HG02938 (cell line): Measurements from ENCODE around the gene ZNF462.
"Not testable (repeated sequence)": the region's sequence is repeated elsewhere in the genome, so short reads cannot be mapped to it uniquely, and the experiment has no call there.

Source experiments
- ATAC-seq: cut with Tn5 transposase; IDR thresholded peaks from one replicate; pipeline ENCODE4 v1.9.1; 2021; ENCODE audit warnings: mild to moderate bottlenecking, moderate library complexity; ENCODE audit not compliant: unreplicated experiment

The ZNF462 gene, protein sequence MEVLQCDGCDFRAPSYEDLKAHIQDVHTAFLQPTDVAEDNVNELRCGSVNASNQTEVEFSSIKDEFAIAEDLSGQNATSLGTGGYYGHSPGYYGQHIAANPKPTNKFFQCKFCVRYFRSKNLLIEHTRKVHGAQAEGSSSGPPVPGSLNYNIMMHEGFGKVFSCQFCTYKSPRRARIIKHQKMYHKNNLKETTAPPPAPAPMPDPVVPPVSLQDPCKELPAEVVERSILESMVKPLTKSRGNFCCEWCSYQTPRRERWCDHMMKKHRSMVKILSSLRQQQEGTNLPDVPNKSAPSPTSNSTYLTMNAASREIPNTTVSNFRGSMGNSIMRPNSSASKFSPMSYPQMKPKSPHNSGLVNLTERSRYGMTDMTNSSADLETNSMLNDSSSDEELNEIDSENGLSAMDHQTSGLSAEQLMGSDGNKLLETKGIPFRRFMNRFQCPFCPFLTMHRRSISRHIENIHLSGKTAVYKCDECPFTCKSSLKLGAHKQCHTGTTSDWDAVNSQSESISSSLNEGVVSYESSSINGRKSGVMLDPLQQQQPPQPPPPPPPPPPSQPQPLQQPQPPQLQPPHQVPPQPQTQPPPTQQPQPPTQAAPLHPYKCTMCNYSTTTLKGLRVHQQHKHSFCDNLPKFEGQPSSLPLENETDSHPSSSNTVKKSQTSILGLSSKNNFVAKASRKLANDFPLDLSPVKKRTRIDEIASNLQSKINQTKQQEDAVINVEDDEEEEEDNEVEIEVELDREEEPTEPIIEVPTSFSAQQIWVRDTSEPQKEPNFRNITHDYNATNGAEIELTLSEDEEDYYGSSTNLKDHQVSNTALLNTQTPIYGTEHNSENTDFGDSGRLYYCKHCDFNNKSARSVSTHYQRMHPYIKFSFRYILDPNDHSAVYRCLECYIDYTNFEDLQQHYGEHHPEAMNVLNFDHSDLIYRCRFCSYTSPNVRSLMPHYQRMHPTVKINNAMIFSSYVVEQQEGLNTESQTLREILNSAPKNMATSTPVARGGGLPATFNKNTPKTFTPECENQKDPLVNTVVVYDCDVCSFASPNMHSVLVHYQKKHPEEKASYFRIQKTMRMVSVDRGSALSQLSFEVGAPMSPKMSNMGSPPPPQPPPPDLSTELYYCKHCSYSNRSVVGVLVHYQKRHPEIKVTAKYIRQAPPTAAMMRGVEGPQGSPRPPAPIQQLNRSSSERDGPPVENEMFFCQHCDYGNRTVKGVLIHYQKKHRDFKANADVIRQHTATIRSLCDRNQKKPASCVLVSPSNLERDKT (N-terminal part only)

GRCh38 chr9:106862821-106863720, at the start of gene ZNF462:
TSS of gene ZNF462 (plus strand) at chr9:106863166. CDS start at chr9:106923384, 60,218 bp downstream.
- ATAC-seq: no peak

DNA sequence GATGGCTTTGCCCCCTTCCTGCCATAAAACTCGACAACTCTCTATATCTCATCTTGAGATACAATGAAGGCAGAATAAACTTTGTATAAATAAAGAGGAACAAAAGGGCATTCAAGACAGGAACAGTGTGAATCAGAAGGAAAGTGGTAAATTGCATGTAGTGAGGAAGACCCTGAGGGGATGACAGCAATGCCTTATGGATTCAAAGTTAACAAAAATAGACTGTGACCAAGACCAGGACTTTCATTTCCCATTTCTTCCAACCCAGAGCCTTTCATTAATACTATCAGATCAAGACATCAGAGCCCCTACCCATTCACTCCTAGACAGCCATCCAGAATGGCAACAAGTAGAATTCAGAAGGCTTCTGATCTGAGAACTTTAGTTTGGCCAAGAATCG, 46.4 kb upstream of the ZNF462 start:
- no peak for ATAC-seq

DNA sequence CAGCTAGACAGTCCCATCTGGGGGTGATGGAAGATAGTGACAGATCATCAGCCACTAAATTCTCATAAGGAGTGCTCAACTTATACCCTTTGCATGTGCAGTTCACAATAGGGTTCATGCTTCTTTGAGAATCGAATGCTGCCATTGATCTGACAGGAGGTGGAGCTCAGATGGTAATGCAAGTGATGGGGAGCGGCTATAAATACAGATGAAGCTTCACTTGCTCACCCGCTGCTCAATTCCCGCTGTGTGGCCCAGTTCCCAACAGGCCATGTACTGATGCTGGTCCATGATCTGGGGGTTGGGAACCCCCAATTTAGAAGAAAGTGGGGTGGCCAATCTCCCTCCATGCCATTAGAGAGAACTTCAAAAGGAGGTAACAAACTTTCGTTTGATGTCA, 44.9 kb upstream of the ZNF462 start:
- no peak for ATAC-seq

DNA sequence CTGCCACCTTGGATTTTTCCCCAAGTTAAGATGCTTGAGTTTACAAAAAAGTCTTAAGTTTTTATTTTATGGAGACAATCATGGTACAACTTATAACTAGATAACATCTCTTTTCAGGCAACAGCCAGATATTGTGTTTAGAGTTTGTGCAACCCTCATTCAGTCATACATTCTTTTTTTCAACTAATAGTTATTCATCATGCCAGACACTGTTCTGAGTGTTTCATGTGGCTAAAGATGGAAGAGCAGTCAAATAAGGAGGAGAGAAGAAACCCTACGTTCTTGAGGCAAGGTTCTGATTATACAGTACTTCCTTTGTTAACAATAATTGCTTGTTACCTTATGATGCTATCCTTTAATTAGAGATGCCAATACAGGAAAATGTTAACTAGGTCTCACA, 42.1 kb upstream of the ZNF462 start:
- ATAC-seq: no peak

GRCh38 chr9:106828070-106828469, 34.9 kb upstream of the ZNF462 start:
- no peak for ATAC-seq

DNA sequence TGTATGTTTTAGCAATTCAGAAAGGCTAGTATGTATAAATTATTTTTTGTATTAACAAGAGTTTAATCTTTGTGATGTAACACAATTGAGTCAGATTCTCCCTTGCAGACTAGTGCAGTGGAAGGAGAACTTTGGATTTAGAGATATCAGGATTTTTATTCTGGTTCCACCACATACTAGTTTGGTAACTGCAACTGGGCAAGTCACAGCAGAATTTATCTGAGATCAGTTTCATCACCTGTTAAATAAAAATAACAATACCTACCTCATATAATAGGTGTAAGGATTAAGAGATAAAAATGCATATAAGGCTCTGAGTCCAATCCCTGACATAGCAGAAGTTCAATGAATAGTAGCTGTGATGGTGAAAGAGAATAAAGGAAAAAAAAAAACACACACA, 34.0 kb upstream of the ZNF462 start:
- no peak for ATAC-seq

DNA sequence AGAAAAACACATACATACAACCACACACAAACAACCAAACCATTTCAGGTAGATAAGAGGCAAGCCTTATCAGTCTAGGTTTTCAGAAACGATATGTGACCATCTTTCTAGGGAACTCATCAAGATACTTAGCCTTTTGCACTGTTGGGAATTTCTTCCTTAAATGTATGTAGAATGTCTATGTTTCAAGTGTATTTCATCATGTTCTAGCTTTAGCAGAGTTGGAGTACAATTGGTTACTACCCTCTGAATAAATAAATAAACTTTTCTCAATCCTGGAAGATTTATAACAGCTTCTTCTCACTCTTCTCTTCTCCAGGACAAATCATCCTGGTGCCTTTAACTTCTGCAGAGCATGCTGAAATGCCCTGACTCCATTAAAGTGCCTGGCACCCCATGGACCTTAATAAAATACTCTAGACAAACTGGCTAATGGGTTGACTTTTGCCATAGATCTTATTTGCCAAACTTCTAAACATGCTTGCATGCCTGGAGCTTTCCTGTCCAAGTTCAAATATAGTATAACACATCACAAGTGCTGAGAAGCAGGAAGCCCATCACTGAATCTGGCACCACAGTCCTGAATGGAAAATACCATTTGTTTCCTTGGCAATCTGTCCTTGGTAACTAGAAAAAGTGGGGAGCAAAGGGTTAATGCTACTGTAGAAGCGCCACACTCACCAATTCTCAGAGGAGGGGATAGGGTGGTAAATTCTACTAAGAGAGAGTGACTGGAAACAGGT, 33.1 kb upstream of the ZNF462 start:
- no peak for ATAC-seq

DNA sequence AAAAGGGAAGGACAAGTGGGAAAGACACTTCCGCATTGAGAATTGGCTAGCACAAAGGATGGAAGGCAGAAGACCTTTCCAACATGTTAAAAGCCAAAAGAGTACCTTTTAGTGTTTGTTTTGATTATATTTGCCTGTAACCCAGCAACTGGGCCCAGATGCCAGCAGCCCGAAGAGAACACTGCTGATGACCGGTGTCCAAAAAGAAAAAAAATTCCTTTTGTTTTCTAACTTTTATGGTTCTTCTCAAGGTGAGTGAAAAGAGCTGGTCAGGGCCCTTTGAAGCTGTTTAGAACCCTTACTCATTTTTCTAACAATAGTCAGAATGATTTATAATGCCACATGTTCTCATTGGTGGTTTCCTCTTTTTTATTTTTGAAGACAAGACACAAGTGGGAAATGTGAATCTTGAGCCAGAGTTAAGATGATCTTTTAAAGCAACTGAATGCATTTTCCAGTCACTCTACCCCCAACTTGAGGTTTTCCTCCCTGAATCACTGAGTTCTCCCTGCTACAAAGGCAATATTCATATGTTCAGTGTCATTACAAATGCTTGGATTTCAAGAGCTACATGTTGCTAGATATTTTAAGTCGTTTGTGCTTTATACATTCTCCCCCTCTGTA, 32.3 kb upstream of the ZNF462 start:
- no peak for ATAC-seq

DNA sequence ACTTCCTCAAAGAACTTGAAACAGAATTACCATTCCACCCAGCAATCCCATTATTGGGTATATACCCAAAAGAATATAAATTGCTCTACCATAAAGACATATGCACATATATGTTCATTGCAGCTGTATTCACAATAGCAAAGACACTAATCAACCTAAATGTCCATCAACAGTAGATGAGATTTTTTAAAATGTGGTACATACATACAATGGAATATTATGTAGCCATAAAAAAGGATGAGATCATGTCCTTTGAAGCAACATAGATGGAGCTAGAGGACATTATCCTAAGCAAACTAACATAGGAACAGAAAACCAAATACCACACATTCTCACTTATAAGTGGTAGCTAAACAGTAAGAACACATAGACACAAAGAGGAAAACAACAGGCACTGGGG, 28.1 kb upstream of the ZNF462 start:
- no peak for ATAC-seq

DNA sequence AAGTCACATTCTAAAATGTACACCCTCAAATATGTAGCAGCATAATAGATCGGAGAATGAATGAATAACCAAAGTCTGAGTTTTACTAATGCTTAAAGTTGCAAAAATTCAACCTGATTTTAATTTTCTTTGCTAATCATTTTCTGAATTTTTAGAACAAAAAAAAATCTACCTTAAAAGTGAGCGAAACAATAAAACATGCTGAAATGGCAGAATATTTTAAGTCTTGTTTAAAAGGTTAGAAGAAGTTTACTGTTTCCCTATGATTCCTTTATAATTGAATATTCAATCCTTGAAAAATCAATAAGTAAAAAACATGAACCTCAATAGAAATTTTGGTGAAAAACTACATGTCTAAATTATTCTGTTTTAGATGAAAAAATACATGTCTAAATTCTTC, 27.1 kb upstream of the ZNF462 start:
- no peak for ATAC-seq

DNA sequence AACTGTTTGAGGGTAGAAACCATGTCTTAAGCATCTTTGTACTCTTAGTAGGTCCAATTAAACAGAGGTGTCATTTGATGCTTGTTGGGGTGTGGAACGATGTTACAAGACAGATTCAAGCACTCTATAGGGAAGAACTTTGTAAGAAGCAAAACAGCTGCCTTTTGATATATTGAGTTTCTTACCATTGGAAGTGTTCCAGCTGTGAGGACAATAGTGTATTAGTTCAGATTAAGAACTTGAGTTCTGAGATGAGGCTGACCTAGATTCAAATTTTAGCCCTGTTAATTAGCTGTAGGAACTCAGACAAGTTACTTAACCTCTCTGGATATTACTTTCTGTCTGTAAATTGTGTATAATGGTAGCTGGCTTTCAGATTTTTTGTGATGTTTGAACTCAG, 19.6 kb upstream of the ZNF462 start:
- no peak for ATAC-seq

DNA sequence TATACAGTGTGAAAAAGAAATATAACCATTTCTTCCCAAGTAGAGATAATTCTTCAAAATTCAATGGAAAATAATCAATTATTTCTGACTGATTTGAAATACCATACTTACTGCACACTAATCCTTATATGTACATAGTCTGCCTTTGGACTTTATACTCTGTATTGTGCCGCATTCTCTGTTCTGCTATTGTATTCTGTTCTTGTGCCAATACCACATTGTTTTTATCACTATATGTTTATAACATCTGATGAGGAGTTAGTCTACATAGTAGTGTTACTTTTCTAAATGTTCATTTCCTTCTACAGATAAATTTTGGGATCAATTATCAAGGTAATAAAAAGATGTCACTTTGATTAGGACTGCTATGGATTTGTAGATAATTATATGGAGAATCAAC, 16.7 kb upstream of the ZNF462 start:
- no peak for ATAC-seq

DNA sequence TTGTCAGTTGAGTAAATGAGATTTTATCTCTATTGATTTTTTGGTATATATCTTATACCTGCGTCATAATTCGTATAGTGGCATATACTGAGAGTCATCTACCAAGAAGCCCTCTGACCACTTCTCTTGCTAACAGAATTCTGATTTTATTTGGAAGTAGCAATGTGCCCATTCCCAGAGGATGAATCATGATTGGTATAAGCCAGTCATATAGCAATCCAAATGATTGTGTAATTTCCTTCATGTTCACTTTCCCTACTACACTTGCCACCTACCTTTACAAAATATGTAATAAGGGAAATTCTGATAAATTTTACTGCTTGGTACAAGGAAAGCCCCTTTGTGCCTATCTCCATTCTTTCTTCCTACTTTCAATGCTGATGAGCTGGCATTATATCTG, 16.1 kb upstream of the ZNF462 start:
- no peak for ATAC-seq

GRCh38 chr9:106851640-106852039, 11.3 kb upstream of the ZNF462 start:
- ATAC-seq: not testable (repeated sequence)

DNA sequence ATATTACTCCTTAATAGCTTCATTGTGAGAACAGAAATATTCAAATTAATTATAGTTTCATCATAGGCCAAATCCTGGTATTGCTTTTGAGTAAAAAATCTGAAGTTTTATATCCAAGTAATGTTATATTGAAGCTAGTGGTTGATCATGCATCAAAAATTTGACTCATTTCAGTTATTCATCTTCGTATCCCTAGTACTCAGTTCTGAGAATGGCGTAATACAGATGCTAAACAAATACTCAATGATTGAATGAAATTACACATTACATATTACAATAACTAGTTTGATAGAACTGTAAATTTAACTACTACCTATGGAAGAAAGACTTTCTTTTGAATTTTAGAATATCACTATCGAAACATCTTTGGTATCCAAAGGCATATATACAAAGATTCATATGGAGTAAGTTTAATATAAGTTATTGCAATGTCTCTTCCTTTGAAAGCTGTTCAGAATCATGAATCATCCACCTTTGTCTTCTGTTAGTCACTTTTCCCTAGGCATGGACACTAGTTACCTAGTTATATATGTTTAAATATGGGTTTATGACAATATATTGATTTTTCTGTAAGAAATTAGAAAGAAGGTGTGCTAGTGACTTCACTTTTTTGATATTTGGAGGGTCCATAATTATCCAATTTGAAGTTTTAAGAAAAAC, 5.0 kb upstream of the ZNF462 start:
- ATAC-seq: no peak

DNA sequence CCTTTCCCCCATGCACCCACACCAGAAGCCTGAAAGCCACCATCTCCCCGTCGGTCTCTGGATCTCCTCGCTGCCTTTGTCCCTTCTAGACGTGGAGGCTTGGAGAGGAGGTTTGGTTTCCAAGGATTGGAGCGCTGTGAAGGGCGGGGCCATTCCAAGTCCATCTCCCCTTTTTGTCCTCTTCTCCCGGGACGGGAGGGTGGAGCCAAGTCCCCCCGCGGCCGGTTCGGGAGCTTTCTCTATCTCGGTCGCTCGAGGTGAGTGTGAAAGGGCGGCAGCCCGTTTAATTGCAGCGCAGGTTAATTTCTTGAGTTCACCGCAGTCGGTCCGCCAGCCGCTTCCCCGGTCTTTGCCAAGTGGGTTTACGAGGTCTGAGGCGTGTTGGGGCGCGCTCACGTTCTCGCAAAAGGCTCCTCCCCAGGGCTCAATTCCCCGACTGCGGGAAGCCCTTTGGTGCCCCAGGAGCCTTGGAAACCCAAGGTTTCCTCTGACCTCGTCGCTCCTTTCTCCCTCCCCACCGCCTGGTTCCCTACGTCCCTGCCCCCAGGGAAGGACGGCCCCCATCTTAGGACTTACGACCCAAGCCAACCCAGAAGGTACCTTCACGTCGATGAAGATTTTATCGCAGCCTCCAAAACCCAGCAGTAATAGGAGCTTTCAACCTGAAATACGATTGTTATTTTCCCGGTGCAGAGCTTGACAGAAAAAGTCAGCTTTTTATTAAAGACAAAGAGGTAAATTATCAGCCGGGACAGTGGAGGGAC, 2.8 kb upstream of the ZNF462 start:
- no peak for ATAC-seq

DNA sequence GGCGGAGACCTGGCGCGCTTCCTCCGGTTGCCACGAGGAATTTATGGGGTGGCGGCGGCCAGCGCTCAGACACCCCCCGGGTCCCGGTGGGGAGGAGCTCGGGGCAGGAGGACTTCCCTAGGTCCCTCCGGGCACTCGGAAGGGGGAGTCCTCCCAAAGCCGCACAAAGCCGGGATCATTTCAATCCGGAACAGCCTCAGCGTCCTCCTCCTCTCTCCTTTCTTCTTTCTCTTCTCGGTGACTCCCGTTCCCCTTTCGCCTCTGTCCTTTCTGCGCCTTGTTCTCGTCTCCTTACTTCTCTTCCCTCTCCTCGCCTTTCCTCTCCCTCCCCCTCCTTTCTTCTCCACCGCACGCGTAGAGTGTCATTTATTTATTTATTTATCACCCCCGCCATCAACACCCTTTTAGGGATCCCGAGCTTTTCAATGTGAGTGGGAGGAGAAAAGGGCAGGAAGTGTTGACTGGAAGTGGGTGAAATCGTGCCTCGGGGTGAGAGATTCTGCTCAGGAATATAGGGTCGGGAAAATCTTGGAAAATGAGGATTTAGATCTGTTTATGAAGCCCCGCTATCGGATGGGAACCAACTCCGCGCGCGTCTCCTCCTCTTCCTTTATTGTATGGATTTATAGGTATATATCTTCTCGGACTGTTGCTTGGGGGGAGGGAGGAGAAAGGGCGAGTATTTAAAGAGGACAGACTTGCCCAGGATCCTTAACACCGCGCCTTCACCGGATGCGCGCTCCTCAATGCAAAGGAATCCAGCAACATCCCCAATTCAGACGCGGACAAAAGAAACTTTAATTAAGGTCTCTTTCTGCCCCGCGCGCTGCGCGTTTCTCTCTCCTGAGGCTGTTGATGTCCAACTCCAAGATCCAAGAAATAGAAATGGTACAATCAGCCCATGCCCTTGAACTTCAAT, 2.0 kb upstream of the ZNF462 start:
- ATAC-seq: no peak
